Activated CD4-positive, alpha-beta T cell treated with anti-CD3 and anti-CD28 coated beads, Interleukin-2, amount 10 ng/mL, durations not matched to agents 7 days and 5 days (primary cell): ENCODE measurements around the gene IL4. TPM values are rescaled to one million over a fixed set of nuclear protein-coding genes. Genes with fewer than 3 reads are reported as not detected.

Experiments
- CTCF ChIA-PET: fragments of 350-600 bp; sonication (Branson Sonifier 250); formaldehyde crosslinking; loops from one replicate; lab custom pipeline; 2021; ENCODE audit warnings: antibody characterized with exemption; lab: Charles Lee
- POLR2A ChIA-PET: fragments of 350-600 bp; sonication (Branson Sonifier 250); formaldehyde crosslinking; loops from one replicate; lab custom pipeline; 2021; ENCODE audit warnings: antibody characterized with exemption; lab: Charles Lee
- DNase-seq: peaks from one replicate; pipeline ENCODE4 v3.0.0-alpha.2; 2020
- H3K27ac Mint-ChIP-seq: one replicate; pipeline ENCODE4 v1.8.0; 2021; ENCODE audit warnings: mild to moderate bottlenecking, moderate library complexity, mixed read lengths
- H3K27me3 Mint-ChIP-seq: one replicate; pipeline ENCODE4 v1.8.0; 2021; ENCODE audit warnings: mixed read lengths
- H3K36me3 Mint-ChIP-seq: one replicate; pipeline ENCODE4 v1.8.0; 2021; ENCODE audit warnings: low read depth, mixed read lengths
- H3K4me1 Mint-ChIP-seq: one replicate; pipeline ENCODE4 v1.8.0; 2021; ENCODE audit warnings: mixed read lengths
- H3K4me3 Mint-ChIP-seq: one replicate; pipeline ENCODE4 v1.8.0; 2021; ENCODE audit warnings: mild to moderate bottlenecking, moderate library complexity, mixed read lengths
- H3K9me3 Mint-ChIP-seq: one replicate; pipeline ENCODE4 v1.8.0; 2021; ENCODE audit warnings: mixed read lengths
- total RNA-seq, 2 experiments: library from RNA; stranded (reverse); gene quantifications; one replicate each; pipeline ENCODE4 v1.2.3, GENCODE V29; 2021

Gene IL4
- total RNA-seq, 2 experiments from 2014 or later, result not detected

DNA sequence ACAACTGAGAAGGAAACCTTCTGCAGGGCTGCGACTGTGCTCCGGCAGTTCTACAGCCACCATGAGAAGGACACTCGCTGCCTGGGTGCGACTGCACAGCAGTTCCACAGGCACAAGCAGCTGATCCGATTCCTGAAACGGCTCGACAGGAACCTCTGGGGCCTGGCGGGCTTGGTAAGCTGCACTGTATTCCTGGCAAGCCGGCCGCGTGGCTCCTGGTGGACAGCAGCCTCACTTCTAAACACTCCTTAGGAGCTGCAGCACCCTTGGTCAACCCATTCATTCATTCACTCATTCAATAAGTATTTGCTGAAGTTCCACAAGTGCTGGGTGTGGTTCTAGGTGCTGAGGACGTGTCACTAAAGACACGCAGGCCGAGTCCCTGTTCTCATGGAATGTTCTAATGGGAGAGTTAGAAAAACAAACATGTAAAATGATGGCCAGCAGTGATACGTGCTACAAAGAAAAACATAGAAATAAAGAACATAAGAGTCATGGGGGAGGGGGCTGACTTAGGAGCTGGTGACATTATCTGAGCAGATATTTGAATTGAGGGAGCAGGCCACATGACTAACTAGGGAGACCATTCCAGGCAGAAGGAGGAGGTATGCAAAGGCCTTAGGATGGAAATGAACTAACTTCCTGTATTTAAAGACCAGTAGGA, 6.1 kb downstream of the IL4 start:
- POLR2A ChIA-PET, result no interaction called here
- Mint-ChIP-seq H3K27ac (no peak overlapping the region), H3K9me3 (no peaks in the 10 kb centered on the region), H3K4me3 (no peak overlapping the region), H3K27me3 (peaks cover 2% of the 10 kb centered on the region), H3K4me1 (peaks cover 25% of the 10 kb centered on the region), H3K36me3 (no peaks in the 10 kb centered on the region)
- DNase-seq, result no peak
- CTCF ChIA-PET, result interaction anchor here (1.1 to 1.3 kb wide), 2 partner anchors 10 to 15 kb away, joined by 4 to 6 read pairs; no protein-coding TSS in a partner anchor

DNA sequence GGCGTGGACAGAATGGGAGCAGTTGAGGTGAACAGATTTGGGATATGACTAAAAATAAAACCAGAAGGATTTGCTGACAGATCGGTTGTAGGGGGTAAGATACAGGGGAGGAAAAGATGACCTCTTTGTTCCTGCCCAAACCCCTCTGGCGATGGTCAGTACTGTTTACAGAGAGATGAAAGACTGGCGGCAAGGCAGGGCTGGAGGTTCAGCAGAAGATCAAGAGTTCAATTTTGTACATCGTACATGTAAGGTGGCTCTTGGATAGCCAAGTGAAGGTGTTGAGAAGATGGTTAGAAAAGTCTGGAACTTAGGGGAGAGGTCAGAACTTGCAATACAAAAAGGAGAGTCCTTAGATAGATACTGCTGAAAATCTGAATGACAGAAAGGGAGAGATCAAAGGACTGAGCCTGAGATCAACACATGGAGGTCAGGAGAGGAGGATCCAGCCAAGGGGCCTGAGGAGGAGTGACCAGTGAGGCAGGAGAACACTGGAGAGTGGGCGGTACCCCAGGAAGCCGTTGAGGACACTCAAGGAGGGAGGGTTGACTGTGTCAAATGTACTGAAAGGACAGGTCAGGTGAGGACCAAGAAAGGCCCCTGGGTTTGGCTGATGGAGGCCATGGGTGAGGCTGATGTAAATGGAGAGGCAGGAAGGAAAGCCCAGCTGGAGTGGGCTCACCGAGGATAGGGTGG, 7.1 kb downstream of the IL4 start:
- CTCF ChIA-PET, result interaction anchor here (1.2 kb wide), 1 partner anchor 8 kb away, joined by 4 read pairs; no protein-coding TSS in a partner anchor
- no peaks in the 10 kb centered on the region for H3K9me3 Mint-ChIP-seq
- H3K27me3 Mint-ChIP-seq, result peaks cover 2% of the 10 kb centered on the region
- POLR2A ChIA-PET, result no interaction called here
- H3K27ac Mint-ChIP-seq, result no peak overlapping the region
- no peak overlapping the region for H3K4me3 Mint-ChIP-seq
- no peaks in the 10 kb centered on the region for H3K36me3 Mint-ChIP-seq
- peaks cover 22% of the 10 kb centered on the region for H3K4me1 Mint-ChIP-seq
- no peak for DNase-seq

DNA sequence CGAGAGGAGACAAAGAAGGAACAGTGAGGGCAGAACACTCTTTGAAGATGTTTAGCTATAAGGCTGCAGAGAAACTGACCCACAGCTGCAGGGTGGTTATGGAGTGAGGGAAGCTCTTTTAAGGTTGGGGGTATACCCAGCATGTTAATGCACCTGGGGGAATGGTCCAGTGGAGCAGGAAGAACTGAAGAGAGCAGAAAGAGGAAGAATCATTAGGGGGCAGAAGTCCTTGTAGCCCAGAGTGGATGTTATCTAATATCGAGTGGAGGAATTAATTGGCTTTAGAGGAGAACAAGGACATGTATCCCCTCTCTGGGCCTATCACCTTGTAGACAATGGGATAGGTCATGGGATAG, 7.7 kb downstream of the IL4 start:
- Mint-ChIP-seq H3K36me3 (no peaks in the 10 kb centered on the region), H3K4me3 (no peak overlapping the region), H3K4me1 (peaks cover 16% of the 10 kb centered on the region), H3K9me3 (no peaks in the 10 kb centered on the region), H3K27me3 (peaks cover 2% of the 10 kb centered on the region), H3K27ac (no peak overlapping the region)
- DNase-seq, result no peak
- ChIA-PET CTCF (interaction anchor here (1.2 kb wide), 1 partner anchor 9 kb away, joined by 4 read pairs; no protein-coding TSS in a partner anchor), POLR2A (no interaction called here)

DNA sequence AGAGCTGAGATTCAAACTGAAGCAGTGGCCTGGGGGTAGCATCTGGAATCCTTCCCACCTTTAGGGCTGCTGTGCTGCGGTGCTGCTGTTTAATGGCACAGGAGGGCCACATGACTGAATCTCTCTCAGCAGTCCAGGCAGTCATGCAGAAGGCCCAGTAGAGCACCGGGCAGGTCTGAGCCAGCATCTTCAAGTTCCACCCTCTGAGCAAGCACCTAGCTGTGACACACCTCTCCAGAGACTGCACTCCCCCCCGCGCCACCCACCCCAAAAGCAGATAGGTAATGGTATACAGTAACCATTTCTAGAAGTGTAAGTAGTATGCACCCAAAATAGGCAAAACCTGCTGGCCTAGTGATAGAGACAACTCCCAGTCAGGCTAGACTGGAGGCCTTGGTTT, 8.2 kb downstream of the IL4 start:
- H3K4me1 Mint-ChIP-seq, result peaks cover 15% of the 10 kb centered on the region
- H3K9me3 Mint-ChIP-seq, result no peaks in the 10 kb centered on the region
- CTCF ChIA-PET, result interaction anchor here (0.8 to 1.2 kb wide), 3 partner anchors 9 to 36 kb away, joined by 3 to 4 read pairs (median 4); no protein-coding TSS in a partner anchor
- H3K27me3 Mint-ChIP-seq, result peaks cover 2% of the 10 kb centered on the region
- POLR2A ChIA-PET, result no interaction called here
- H3K4me3 Mint-ChIP-seq, result no peak overlapping the region
- no peak overlapping the region for H3K27ac Mint-ChIP-seq
- DNase-seq, result no peak
- no peaks in the 10 kb centered on the region for H3K36me3 Mint-ChIP-seq

DNA sequence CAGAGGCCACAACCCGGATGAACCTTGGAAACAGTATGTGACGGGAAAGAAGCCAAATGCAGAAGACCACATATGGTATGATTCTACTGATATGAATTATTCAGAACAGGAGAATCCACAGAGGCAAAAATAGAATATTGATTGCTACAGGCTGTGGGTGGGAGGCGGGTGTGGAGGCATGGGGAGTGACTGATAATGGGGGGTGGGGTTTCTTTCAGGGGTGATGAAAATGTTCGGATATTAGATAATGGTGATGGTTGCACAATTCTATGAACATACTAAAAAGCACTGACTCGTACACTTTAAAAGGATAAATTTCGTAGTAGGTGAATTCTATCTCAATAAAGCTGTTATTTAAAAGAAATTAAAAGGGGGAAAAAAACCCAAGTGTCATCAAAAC, 10.7 kb downstream of the IL4 start:
- peaks cover 5% of the 10 kb centered on the region for H3K27me3 Mint-ChIP-seq
- POLR2A ChIA-PET, result no interaction called here

DNA sequence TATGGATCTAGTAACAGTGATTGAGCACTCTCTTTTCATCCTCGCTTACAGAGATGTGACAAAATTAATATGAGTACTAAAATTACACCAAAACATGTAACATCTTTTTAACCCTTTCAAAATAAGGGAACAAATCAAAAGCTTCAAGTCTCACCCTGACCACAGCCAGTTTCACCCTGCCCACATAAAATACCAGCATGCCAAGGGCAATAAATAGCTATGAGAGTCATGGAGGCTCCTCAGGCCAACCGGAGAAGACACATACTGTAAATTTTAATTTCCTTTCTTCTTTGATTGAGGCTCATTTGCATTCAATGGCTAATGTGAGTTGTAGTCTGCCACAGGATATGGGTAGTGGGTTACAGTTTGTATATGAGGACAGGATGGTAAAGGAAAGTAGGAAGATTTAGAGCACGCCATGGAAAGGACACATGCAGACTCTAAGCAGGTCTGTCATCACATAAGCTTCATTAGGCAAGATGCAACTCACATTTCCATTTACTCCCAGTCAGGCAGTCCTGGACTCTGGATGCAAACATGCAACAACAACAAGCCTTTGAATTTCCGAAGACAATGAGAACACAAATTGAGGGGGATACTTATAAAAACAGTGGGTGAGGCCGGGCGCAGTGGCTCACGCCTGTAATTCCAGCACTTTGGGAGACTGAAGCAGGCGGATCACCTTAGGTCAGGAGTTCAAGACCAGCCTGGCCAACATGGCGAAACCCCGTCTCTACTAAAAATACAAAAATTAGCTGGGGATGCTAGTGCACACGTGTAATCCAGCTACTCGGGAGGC, 11.3 kb downstream of the IL4 start:
- Mint-ChIP-seq H3K4me1 (peaks cover 37% of the 10 kb centered on the region), H3K36me3 (peaks cover 2% of the 10 kb centered on the region), H3K4me3 (no peak overlapping the region), H3K9me3 (no peaks in the 10 kb centered on the region), H3K27ac (peak overlapping the region; percentile 2), H3K27me3 (peaks cover 5% of the 10 kb centered on the region)
- no peak for DNase-seq
- ChIA-PET CTCF (interaction anchor here (1.0 kb wide), 1 partner anchor 13 kb away, joined by 3 read pairs; no protein-coding TSS in a partner anchor), POLR2A (no interaction called here)

More for the DNA sequence above, 10.7 kb downstream of the IL4 start:
- no peak overlapping the region for H3K27ac Mint-ChIP-seq
- H3K36me3 Mint-ChIP-seq, result peaks cover 2% of the 10 kb centered on the region
- H3K4me1 Mint-ChIP-seq, result peaks cover 36% of the 10 kb centered on the region
- no peak for DNase-seq
- H3K9me3 Mint-ChIP-seq, result no peaks in the 10 kb centered on the region
- H3K4me3 Mint-ChIP-seq, result no peak overlapping the region
- CTCF ChIA-PET, result interaction anchor here (1.0 kb wide), 1 partner anchor 12 kb away, joined by 3 read pairs; no protein-coding TSS in a partner anchor

DNA sequence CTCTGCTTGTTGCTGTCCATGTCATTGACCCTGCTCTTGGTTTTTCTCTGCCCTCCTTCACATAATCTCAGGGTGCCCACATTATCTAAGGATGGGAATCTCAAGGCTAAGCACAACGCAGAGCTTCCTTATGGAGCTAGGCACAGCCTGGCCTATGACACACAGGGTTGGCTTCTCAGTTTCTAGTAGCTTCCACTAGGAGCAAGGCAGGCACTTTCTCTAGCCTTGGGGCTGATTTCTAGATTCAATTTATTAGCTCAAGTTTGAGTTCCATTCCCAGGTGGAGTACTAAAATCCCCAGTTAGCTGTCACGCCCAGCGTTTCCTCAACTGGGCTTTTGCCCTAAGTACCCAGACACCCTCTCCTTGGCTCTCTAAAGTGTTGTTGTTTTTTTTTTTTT, 12.4 kb downstream of the IL4 start:
- no peaks in the 10 kb centered on the region for H3K9me3 Mint-ChIP-seq
- ChIA-PET CTCF (interaction anchor here (0.6 to 1.1 kb wide), 2 partner anchors 17 to 26 kb away, joined by 3 to 4 read pairs; no protein-coding TSS in a partner anchor), POLR2A (no interaction called here)
- H3K27ac Mint-ChIP-seq, result no peak overlapping the region
- no peak for DNase-seq
- H3K4me3 Mint-ChIP-seq, result no peak overlapping the region
- peaks cover 5% of the 10 kb centered on the region for H3K27me3 Mint-ChIP-seq
- peaks cover 2% of the 10 kb centered on the region for H3K36me3 Mint-ChIP-seq
- peaks cover 37% of the 10 kb centered on the region for H3K4me1 Mint-ChIP-seq

DNA sequence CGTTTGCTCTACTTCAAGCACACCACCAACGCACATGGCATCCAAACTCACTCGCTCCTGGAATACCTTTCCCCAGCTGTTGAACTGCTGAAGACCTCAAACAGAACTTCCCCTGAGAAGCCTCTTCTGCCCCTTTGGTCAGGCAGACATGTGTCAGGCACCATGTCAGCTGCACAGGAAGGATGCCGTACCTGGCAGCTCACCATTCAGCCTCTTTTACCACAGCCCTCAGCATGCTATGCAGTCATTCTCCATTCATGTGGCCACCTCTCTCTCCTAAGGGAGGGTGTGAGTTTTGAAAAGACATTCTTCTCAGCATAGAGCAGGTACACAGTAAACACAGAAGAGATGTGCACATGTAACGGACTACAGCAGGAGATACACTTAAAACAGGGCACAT, 14.2 kb downstream of the IL4 start:
- Mint-ChIP-seq H3K9me3 (no peaks in the 10 kb centered on the region), H3K27me3 (peaks cover 5% of the 10 kb centered on the region), H3K4me1 (peaks cover 43% of the 10 kb centered on the region), H3K27ac (peak overlapping the region; percentile 70), H3K4me3 (no peak overlapping the region), H3K36me3 (peaks cover 8% of the 10 kb centered on the region)
- ChIA-PET CTCF (interaction anchor here (0.9 to 1.3 kb wide), 7 partner anchors 13 to 391 kb away, joined by 3 to 5 read pairs (median 4); no protein-coding TSS in a partner anchor), POLR2A (no interaction called here)
- peak; percentile 76 for DNase-seq

DNA sequence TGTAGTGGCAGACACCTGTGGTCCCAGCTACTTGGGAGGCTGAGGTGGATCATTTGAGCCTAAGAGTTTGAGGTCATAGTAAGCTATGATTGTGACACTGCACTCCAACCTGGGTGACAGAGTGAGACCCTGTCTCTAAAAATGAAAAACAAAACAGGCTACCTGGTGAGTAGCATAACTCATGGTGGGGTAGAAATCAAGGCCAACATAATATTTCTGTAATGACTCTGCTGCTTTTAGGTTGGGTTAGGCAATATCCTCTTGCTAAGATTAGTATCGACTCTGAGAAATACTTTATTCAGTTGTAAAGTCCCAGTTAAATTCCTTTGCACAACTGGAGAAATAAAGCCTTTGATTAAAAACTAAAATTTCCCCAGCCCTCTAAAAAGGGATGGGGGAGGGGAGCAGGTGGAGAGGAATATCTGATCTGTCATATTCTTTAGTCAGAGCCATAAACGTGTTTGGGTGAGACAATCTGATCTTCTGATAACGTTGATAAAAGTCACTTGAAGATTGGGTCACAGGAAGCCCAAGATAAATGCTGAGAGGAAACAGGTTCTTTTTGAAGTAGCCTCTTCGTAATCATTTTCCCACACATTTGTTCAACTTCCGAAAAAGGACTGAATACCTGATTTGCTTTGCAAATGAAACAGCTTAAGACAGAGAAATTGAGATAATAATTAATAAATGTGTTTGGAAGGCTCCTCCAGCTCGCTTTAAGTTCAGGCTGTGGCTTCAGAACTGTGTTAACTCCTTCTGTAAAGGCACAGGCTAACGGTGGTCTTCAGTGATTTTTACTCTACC, 14.9 kb downstream of the IL4 start:
- H3K27ac Mint-ChIP-seq, result peak overlapping the region; percentile 63
- CTCF ChIA-PET, result interaction anchor here (0.7 to 1.3 kb wide), 8 partner anchors 13 to 284 kb away, joined by 3 to 5 read pairs (median 3); no protein-coding TSS in a partner anchor
- H3K27me3 Mint-ChIP-seq, result peaks cover 4% of the 10 kb centered on the region
- POLR2A ChIA-PET, result interaction anchor here (0.7 kb wide), 1 partner anchor 10 kb away, joined by 6 read pairs; no protein-coding TSS in a partner anchor
- peaks cover 8% of the 10 kb centered on the region for H3K36me3 Mint-ChIP-seq
- DNase-seq, result peak; percentile 16
- H3K4me1 Mint-ChIP-seq, result peaks cover 43% of the 10 kb centered on the region
- no peaks in the 10 kb centered on the region for H3K9me3 Mint-ChIP-seq
- H3K4me3 Mint-ChIP-seq, result no peak overlapping the region

DNA sequence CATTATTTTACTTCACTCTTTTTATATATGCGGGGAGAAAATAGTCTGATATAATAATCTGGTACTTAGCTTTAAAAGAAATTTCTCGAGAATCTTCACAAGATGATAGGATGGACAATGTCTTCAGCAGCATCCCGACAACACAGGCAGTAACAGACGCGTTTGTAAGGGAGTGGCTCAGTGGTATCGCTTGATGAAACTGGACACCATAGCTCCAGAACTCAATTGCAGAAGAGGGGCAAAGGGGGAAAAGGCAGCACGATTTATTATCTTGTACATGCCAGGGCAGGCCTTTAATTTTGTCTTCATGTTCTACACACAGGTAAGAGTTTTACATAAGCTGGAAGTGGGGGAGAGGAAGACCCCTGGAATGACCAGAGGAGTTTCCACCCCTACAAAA, 15.7 kb downstream of the IL4 start:
- peaks cover 4% of the 10 kb centered on the region for H3K27me3 Mint-ChIP-seq
- peaks cover 40% of the 10 kb centered on the region for H3K4me1 Mint-ChIP-seq
- DNase-seq, result no peak
- no peak overlapping the region for H3K4me3 Mint-ChIP-seq
- ChIA-PET CTCF (interaction anchor here (0.7 to 1.1 kb wide), 4 partner anchors 13 to 161 kb away, joined by 3 read pairs; no protein-coding TSS in a partner anchor), POLR2A (no interaction called here)
- no peaks in the 10 kb centered on the region for H3K9me3 Mint-ChIP-seq
- H3K27ac Mint-ChIP-seq, result no peak overlapping the region
- peaks cover 8% of the 10 kb centered on the region for H3K36me3 Mint-ChIP-seq

DNA sequence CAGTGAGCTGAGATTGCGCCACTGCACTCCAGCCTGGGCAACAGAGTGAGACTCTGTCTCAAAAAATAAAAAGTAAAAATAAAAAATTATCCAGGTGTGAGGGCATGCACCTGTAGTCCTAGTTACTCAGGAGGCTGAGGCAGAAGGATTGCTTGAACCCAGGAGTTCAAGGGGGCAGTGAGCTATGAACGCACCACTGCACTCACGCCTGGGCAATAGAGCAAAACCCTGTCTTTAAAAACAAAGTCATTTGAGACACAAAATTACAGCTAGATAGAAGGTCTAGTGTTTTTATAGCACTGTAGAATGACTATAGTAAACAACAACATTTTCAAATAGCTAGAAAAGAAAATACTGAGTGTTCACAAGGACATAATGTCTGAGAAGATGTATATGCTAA, 16.4 kb downstream of the IL4 start:
- no peak for DNase-seq
- Mint-ChIP-seq H3K4me1 (peaks cover 33% of the 10 kb centered on the region), H3K9me3 (no peaks in the 10 kb centered on the region), H3K36me3 (peaks cover 8% of the 10 kb centered on the region), H3K27me3 (peaks cover 4% of the 10 kb centered on the region), H3K27ac (no peak overlapping the region), H3K4me3 (no peak overlapping the region)
- ChIA-PET CTCF (interaction anchor here (0.7 to 1.1 kb wide), 3 partner anchors 14 to 161 kb away, joined by 3 read pairs; no protein-coding TSS in a partner anchor), POLR2A (no interaction called here)
